Sigmoid colon (tissue), 7 donors: ENCODE measurements around the gene MEAF6. TPM values are rescaled to one million over a fixed set of nuclear protein-coding genes. Genes with fewer than 3 reads are reported as not detected.
A peak's percentile ranks its signal among the peaks of the same experiment; 100 is the strongest.
"Not testable (repeated sequence)": the region's sequence is repeated elsewhere in the genome, so short reads cannot be mapped to it uniquely, and the experiment has no call there.

ENCODE experiments used
- DNase-seq: peaks from one replicate; pipeline ENCODE4 v3.0.0-alpha.2; 2019
- H3K27ac ChIP-seq, 4 donors: fragments of 200-600 bp; sonication (generic); one replicate each; pipeline ENCODE4 v1.5.1; 2016 to 2019; ENCODE audit warnings: mild to moderate bottlenecking in 1 of 4
- H3K27me3 ChIP-seq, 3 donors: fragments of 200-600 bp; sonication (generic); one replicate each; pipeline ENCODE4 v1.5.1; 2019; ENCODE audit warnings: mild to moderate bottlenecking in 1 of 3
- H3K36me3 ChIP-seq, 4 donors: fragments of 200-600 bp; sonication (generic); one replicate each; pipeline ENCODE4 v1.5.1; 2016 to 2019
- H3K4me1 ChIP-seq, 4 donors: fragments of 200-600 bp; sonication (generic); one replicate each; pipeline ENCODE4 v1.5.1; 2017 to 2019
- H3K4me3 ChIP-seq, 4 donors: fragments of 200-600 bp; sonication (generic); one replicate each; pipeline ENCODE4 v1.5.1; 2017 to 2019; ENCODE audit warnings: mild to moderate bottlenecking in 2 of 4, moderate library complexity in 1 of 4
- H3K9me3 ChIP-seq, 4 donors: fragments of 200-600 bp in 3 of 4; sonication (generic) in 3 of 4; one replicate each; pipeline versions ENCODE4 v1.5.1 to v1.6.1; 2013 to 2019
- EP300 ChIP-seq, 4 donors: sonication (generic); formaldehyde crosslinking; IDR thresholded peaks; one replicate each; pipeline ENCODE4 v1.6.1; 2017; ENCODE audit warnings: antibody characterized with exemption in 4 of 4
- POLR2A ChIP-seq, 2 donors: fragments of 450-650 bp; IDR thresholded peaks; one replicate each; pipeline ENCODE4 v1.6.1; 2016; ENCODE audit warnings: antibody characterized with exemption in 2 of 2, mild to moderate bottlenecking in 2 of 2, moderate library complexity in 2 of 2
- POLR2AphosphoS5 ChIP-seq, 4 donors: sonication (generic); formaldehyde crosslinking; IDR thresholded peaks; one replicate each; pipeline ENCODE4 v1.6.1; 2017; ENCODE audit warnings: antibody characterized with exemption in 4 of 4
- WGBS, 2 donors: extraction: QIAGEN DNeasy Blood & Tissue Kit; methylation state at CpG; one replicate each; pipeline ENCODE4 v1.1.7; 2013; 5-methylcytosine and 5-hydroxymethylcytosine counted together
- intact Hi-C: fragments of 100-400 bp; cut with DNase I; formaldehyde crosslinking; loops from one replicate; pipeline ENCODE4 v1.15.1; 2023
- polyA plus RNA-seq, 3 donors: library from polyadenylated mRNA; stranded (reverse); fragments of 200-250 nt; gene quantifications; one replicate each; pipeline ENCODE4 v1.2.3, GENCODE V29; 2013
- total RNA-seq, 4 donors: library from RNA; depleted of rRNA; stranded (reverse); fragments of >200 nt; gene quantifications; one replicate each; pipeline ENCODE4 v1.1.0, GENCODE V29; 2016
- TF ChIP-seq, protein P1 (sequence below), 4 experiments: fragments of 450-650 bp in 3 of 4; fragments of 200-600 bp in 1 of 4; IDR thresholded peaks; one replicate each; pipeline ENCODE4 v1.5.1; 2016 to 2019; ENCODE audit warnings: antibody characterized with exemption in 4 of 4, mild to moderate bottlenecking in 3 of 4, moderate library complexity in 2 of 4
- donor health status: healthy with polysubstance abuse.
- donor health status: Bipolar disorder and iron deficiency.
- donor health status: healthy.

MEAF6 gene
- total and polyA plus RNA-seq, 7 donors: 43.0 to 84.5 (median 64.0) TPM

DNA sequence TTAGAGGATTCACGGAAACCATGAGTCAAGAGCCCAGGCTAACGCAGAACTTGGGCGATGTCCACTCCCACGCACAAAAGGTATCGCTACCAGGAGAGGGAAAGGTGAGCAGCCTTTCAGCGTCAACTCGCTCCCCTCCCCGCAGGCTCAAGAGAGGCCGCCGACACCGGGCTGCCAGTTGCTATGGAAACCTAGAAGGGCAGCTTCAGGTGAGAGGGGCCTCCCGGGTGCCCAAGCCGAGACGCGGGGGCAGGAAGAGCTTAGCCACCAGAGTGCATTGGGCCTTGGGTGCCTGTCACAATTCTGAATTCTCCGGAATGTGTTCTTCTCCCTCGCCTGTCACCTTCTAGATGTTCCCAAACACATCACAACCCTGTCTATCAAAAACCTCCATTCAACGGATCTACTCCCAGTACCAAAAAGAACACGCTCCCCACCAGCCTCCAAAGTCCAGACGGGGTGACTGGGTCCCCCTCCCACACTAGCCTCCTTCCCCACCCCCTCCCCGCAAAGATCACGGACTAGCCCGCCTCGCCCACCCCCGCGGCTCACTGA lies 694 bp downstream of the MEAF6 start:
- peaks cover 1 to 39% (median 4%) of the 10 kb centered on the region in 4 donors for H3K36me3 ChIP-seq
- H3K27me3 ChIP-seq: no peaks in the 10 kb centered on the region
- intact Hi-C loops: loop anchor here (2.0 to 5.0 kb wide), 3 partner anchors 38 to 178 kb away; partner anchors contain the start of genes CDCA8 and SNIP1
- 2 to 3% methylated on average over 26 of the region's 26 CpGs for WGBS, 2 donors
- peak overlapping the region; percentile 50 to 99 (median 84) for H3K4me3 ChIP-seq
- H3K27ac ChIP-seq: peak overlapping the region; percentile 92 to 98 (median 96)
- H3K9me3 ChIP-seq: no peaks in the 10 kb centered on the region
- H3K4me1 ChIP-seq: peaks cover 0 to 32% (median 20%) of the 10 kb centered on the region in 4 donors
- no peak for DNase-seq
- TF ChIP-seq POLR2A (IDR thresholded peaks at IDR 0.05): no peak
- no peak for TF ChIP-seq POLR2AphosphoS5 (IDR thresholded peaks at IDR 0.05)
- TF ChIP-seq, protein P1, sequence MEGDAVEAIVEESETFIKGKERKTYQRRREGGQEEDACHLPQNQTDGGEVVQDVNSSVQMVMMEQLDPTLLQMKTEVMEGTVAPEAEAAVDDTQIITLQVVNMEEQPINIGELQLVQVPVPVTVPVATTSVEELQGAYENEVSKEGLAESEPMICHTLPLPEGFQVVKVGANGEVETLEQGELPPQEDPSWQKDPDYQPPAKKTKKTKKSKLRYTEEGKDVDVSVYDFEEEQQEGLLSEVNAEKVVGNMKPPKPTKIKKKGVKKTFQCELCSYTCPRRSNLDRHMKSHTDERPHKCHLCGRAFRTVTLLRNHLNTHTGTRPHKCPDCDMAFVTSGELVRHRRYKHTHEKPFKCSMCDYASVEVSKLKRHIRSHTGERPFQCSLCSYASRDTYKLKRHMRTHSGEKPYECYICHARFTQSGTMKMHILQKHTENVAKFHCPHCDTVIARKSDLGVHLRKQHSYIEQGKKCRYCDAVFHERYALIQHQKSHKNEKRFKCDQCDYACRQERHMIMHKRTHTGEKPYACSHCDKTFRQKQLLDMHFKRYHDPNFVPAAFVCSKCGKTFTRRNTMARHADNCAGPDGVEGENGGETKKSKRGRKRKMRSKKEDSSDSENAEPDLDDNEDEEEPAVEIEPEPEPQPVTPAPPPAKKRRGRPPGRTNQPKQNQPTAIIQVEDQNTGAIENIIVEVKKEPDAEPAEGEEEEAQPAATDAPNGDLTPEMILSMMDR (IDR thresholded peaks at IDR 0.05): no peak
- no peak for TF ChIP-seq EP300 (IDR thresholded peaks at IDR 0.05)

DNA sequence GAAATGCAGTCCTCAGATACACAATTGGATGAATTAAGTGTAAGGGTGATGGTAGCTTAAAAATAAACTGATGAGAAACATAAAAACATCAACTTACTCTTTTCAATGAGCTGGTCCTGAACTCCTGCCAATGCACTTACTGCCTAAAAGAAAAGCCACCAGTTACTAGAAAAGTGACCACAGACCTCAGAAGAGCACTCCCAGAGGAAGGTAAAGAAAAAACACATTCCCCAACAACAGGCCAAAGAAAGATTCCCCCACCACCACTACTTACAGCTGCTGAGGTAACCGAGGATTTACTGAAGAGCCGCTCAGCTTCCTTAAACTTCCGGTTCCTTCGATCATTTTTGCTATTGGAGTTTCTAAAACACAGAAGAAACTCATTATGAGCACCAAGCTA lies 5.4 kb downstream of the MEAF6 start:
- no peak for DNase-seq
- WGBS, 2 donors: 86 to 91% methylated on average over 4 of the region's 4 CpGs
- Histone ChIP-seq H3K27ac (no peak overlapping the region), H3K4me3 (no peak overlapping the region), H3K36me3 (peaks cover 9 to 84% (median 21%) of the 10 kb centered on the region in 4 donors), H3K4me1 (peaks cover 0 to 27% (median 18%) of the 10 kb centered on the region in 4 donors), H3K9me3 (no peaks in the 10 kb centered on the region), H3K27me3 (no peaks in the 10 kb centered on the region)
- TF ChIP-seq POLR2AphosphoS5 (IDR thresholded peaks at IDR 0.05): no peak
- TF ChIP-seq, protein P1 (IDR thresholded peaks at IDR 0.05): no peak
- no peak for TF ChIP-seq EP300 (IDR thresholded peaks at IDR 0.05)
- TF ChIP-seq POLR2A (IDR thresholded peaks at IDR 0.05): no peak
- intact Hi-C loops: no loop called here

DNA sequence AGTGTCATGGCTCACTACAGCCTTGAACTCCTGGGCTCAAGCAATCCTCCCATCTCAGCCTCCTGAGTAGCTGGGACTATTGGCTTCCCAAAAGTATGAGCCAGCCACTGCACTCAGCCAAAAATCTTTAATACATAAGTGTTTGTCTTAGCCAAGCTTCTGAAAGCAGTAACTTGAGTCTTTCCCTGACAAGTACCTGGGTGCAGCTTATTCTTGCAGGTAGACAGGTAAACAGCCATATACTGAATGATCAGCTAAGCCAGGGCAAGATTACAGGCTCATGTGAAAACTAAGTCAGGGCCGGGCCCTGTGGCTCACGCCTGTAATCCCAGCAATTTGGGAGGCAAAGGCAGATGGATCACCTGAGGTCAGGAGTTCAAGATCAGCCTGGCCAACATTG lies 7.8 kb downstream of the MEAF6 start:
- H3K27me3 ChIP-seq: no peaks in the 10 kb centered on the region
- intact Hi-C loops: no loop called here
- no peaks in the 10 kb centered on the region for H3K9me3 ChIP-seq
- H3K4me1 ChIP-seq: peaks cover 0 to 6% (median 1%) of the 10 kb centered on the region in 4 donors
- H3K36me3 ChIP-seq: peaks cover 9 to 89% (median 27%) of the 10 kb centered on the region in 4 donors
- TF ChIP-seq POLR2A (IDR thresholded peaks at IDR 0.05) (no peak), EP300 (IDR thresholded peaks at IDR 0.05) (no peak), POLR2AphosphoS5 (IDR thresholded peaks at IDR 0.05) (no peak)
- TF ChIP-seq, protein P1 (IDR thresholded peaks at IDR 0.05): no peak
- 94 to 96% methylated on average over 2 of the region's 2 CpGs for WGBS, 2 donors
- no peak for DNase-seq
- no peak overlapping the region for H3K4me3 ChIP-seq
- no peak overlapping the region for H3K27ac ChIP-seq

DNA sequence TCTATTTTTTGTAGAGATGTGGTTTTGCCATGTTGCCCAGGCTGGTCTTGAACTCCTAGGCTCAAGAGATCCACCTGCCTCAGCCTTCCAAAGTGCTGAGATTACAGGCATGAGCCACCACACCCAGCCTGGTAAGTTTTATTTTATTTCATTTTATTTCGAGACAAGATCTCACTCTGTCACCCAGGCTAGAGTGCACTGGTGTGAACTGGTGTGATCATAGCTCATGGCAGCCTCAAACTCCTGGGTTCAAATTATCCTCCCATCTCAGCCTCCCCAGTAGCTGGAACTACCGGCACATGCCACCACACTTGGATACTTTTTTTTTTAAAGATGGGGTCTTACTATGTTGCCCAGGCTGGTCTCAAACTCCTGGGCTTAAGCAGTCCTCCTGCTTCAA lies 11.8 kb downstream of the MEAF6 start:
- H3K9me3 ChIP-seq, DNase-seq, H3K27me3 ChIP-seq, intact Hi-C loops, H3K4me3 ChIP-seq, H3K27ac ChIP-seq: not testable (repeated sequence)
- WGBS, 2 donors: 91 to 94% methylated on average over 2 of the region's 2 CpGs
- peaks cover 0 to 72% (median 30%) of the 10 kb centered on the region in 4 donors for H3K36me3 ChIP-seq
- H3K4me1 ChIP-seq: peaks cover 0 to 31% (median 23%) of the 10 kb centered on the region in 4 donors

DNA sequence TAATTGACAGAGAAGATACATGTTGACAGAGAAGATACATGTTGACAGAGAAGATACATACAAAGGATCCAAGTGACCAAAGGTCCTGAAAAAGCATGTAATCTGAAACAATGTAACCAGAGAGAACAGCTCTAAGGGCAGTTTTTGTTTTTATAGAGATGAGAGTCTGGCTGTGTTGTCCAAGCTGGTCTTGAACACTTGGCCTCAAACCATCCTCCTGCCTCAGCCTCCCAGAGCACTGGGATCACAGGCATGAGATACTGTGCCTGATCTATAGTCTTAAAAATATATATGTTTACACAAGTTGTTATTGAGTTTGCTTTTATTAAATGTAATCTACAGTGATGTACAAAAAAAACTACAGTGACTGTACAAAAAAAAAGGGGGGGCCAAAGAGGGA lies 12.5 kb downstream of the MEAF6 start:
- DNase-seq: no peak
- Histone ChIP-seq H3K4me3 (no peak overlapping the region), H3K36me3 (peaks cover 0 to 66% (median 27%) of the 10 kb centered on the region in 4 donors), H3K4me1 (peaks cover 0 to 38% (median 23%) of the 10 kb centered on the region in 4 donors), H3K27me3 (no peaks in the 10 kb centered on the region), H3K27ac (peak overlapping the region in 1 of 4 donors; percentile 40), H3K9me3 (no peaks in the 10 kb centered on the region)
- intact Hi-C loops: no loop called here
- no peak for TF ChIP-seq POLR2AphosphoS5 (IDR thresholded peaks at IDR 0.05)

DNA sequence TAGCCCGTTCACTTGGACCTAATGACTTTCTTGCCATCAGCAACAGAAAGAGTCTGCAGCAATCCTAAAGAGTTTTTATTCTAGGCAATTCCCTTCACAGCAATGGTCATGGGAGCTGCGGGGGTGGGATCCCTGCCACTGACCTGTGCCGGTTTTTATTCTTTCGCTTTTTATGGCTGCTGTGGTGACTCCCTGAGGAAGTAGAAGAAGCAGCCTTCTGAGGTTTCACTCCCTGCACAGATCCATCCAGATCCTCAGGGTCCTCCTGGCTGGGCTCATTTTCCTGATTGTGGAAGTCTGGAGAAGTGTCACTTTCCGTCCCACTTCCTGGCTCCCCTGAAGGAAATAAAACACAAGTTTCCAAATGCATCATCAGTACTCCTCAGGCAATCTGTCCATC lies 12.9 kb downstream of the MEAF6 start:
- peak overlapping the region in 1 of 4 donors; percentile 40 for H3K27ac ChIP-seq
- no peaks in the 10 kb centered on the region for H3K27me3 ChIP-seq
- no peaks in the 10 kb centered on the region for H3K9me3 ChIP-seq
- 89 to 95% methylated on average over 5 of the region's 5 CpGs for whole genome bisulfite sequencing, 2 donors
- intact Hi-C loops: no loop called here
- no peak for DNase-seq
- peaks cover 0 to 38% (median 23%) of the 10 kb centered on the region in 4 donors for H3K4me1 ChIP-seq
- no peak overlapping the region for H3K4me3 ChIP-seq
- no peak for TF ChIP-seq EP300 (IDR thresholded peaks at IDR 0.05)
- TF ChIP-seq POLR2AphosphoS5 (IDR thresholded peaks at IDR 0.05): no peak
- TF ChIP-seq, protein P1 (IDR thresholded peaks at IDR 0.05): no peak
- TF ChIP-seq POLR2A (IDR thresholded peaks at IDR 0.05): no peak
- H3K36me3 ChIP-seq: peaks cover 0 to 62% (median 23%) of the 10 kb centered on the region in 4 donors
